Prostate gland (tissue), 2 donors: ENCODE measurements around the gene HHEX. TPM values are rescaled to one million over a fixed set of nuclear protein-coding genes. Genes with fewer than 3 reads are reported as not detected.
"Not testable (repeated sequence)": the region's sequence is repeated elsewhere in the genome, so short reads cannot be mapped to it uniquely, and the experiment has no call there.

Experiments used
- DNase-seq: peaks from one replicate; pipeline ENCODE4 v3.0.0-alpha.2; 2019; ENCODE audit warnings: low spot score
- H3K27ac ChIP-seq, 2 donors: fragments of 200-600 bp; sonication (generic); 2 replicates each; pipeline ENCODE4 v1.5.1; 2017 to 2019
- H3K27me3 ChIP-seq: fragments of 200-600 bp; sonication (generic); replicated peaks from 2 replicates; pipeline ENCODE4 v1.5.1; 2019; ENCODE audit not compliant: insufficient read depth
- H3K36me3 ChIP-seq, 2 donors: fragments of 200-600 bp; sonication (generic); 1 replicate in 1 of 2; 2 replicates in 1 of 2; pipeline versions ENCODE4 v1.5.1 to v1.8.1; 2017 to 2019
- H3K4me1 ChIP-seq: fragments of 200-600 bp; sonication (generic); replicated peaks from 2 replicates; pipeline ENCODE4 v1.5.1; 2019
- H3K4me3 ChIP-seq, 2 donors: fragments of 200-600 bp; sonication (generic); 2 replicates each; pipeline ENCODE4 v1.5.1; 2017 to 2019
- H3K9me3 ChIP-seq: fragments of 200-600 bp; sonication (generic); 2 replicates; pipeline ENCODE4 v1.5.1; 2017
- POLR2A ChIP-seq: fragments of 450-650 bp; IDR thresholded peaks from one replicate; pipeline ENCODE4 v1.6.1; 2016; ENCODE audit warnings: antibody characterized with exemption, mild to moderate bottlenecking
- POLR2AphosphoS5 ChIP-seq: sonication (generic); formaldehyde crosslinking; IDR thresholded peaks from one replicate; pipeline ENCODE4 v1.6.1; 2017; ENCODE audit warnings: antibody characterized with exemption
- WGBS: methylation state at CpG from one replicate; pipeline ENCODE4 v1.1.5; 2018; 5-methylcytosine and 5-hydroxymethylcytosine counted together
- intact Hi-C: fragments of 100-400 bp; cut with DNase I; formaldehyde crosslinking; loops from one replicate; pipeline ENCODE4 v1.14.2; 2022
- small RNA-seq, 2 donors: library from RNA; depleted of rRNA; stranded (forward); fragments of <200 nt; gene quantifications; one replicate each; pipeline ENCODE3, GENCODE V24; 2016
- total RNA-seq, 2 donors: library from RNA; depleted of rRNA; stranded (reverse); fragments of >200 nt; gene quantifications; one replicate each; pipeline ENCODE4 v1.1.0, GENCODE V29; 2016
- TF ChIP-seq, protein P1 (sequence below), 4 experiments: fragments of 200-600 bp in 2 of 4; fragments of 450-650 bp in 2 of 4; sonication (generic) in 2 of 4; IDR thresholded peaks; 1 replicate in 3 of 4; 2 replicates in 1 of 4; pipeline ENCODE4 v1.5.1; 2016 to 2019; ENCODE audit warnings: antibody characterized with exemption in 4 of 4, mild to moderate bottlenecking in 2 of 4, moderate library complexity in 2 of 4

Gene HHEX
- total RNA-seq, 2 donors from 2014 or later, result 3.0 to 6.6 TPM

DNA sequence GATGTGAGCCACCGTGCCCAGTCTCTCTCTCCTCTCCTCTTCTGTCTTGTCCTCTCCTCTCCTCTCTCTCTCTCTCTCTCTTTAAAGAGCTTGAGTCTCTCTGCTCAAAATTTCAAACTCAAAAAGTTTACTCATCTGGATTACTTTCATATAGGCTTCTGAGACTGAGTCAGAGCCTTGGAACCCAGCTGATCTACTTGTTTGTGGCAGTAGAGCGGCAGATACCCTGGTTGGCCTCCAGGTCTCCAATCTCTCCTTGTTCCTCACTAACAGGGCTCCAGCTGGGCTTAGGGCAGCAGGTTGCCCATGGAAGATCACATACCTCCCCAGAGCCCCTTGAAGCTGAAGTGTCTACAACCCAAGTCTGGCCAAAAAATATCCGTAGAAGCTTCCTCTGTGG, 51.0 kb downstream of the HHEX start:
- TF ChIP-seq POLR2A, result no peak
- TF ChIP-seq POLR2AphosphoS5, result no peak
- TF ChIP-seq, protein P1, sequence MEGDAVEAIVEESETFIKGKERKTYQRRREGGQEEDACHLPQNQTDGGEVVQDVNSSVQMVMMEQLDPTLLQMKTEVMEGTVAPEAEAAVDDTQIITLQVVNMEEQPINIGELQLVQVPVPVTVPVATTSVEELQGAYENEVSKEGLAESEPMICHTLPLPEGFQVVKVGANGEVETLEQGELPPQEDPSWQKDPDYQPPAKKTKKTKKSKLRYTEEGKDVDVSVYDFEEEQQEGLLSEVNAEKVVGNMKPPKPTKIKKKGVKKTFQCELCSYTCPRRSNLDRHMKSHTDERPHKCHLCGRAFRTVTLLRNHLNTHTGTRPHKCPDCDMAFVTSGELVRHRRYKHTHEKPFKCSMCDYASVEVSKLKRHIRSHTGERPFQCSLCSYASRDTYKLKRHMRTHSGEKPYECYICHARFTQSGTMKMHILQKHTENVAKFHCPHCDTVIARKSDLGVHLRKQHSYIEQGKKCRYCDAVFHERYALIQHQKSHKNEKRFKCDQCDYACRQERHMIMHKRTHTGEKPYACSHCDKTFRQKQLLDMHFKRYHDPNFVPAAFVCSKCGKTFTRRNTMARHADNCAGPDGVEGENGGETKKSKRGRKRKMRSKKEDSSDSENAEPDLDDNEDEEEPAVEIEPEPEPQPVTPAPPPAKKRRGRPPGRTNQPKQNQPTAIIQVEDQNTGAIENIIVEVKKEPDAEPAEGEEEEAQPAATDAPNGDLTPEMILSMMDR (IDR thresholded peaks at IDR 0.05), result no peak
- 92% methylated on average over 3 of the region's 3 CpGs for whole genome bisulfite sequencing
- H3K36me3 ChIP-seq, result no peaks in the 10 kb centered on the region
- no peak overlapping the region for H3K27ac ChIP-seq
- no peaks in the 10 kb centered on the region for H3K4me1 ChIP-seq
- no peaks in the 10 kb centered on the region for H3K27me3 ChIP-seq
- H3K9me3 ChIP-seq, result no peaks in the 10 kb centered on the region
- intact Hi-C loops, result no loop called here
- DNase-seq, result no peak
- H3K4me3 ChIP-seq, result no peak overlapping the region

DNA sequence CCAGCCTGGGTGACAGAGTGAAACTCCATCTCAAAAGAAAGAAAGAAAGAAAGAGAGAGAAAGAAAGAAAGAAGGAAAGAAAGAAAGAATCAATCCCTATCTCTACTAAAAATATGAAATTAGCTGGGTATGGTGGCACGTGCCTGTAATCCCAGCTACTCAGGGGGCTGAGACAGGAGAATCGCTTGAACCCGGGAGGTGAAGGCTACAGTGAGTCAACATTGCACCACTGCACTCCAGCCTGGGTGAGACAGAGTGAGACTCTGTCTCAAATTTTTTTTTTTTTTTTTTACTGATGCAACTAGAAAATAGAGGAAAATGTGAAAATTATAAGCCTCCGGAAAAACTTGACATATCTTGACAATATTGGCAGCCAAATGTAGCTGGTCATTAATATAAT, 52.0 kb downstream of the HHEX start:
- H3K27ac ChIP-seq, H3K4me1 ChIP-seq, DNase-seq, H3K27me3 ChIP-seq, intact Hi-C loops, H3K36me3 ChIP-seq, H3K9me3 ChIP-seq, H3K4me3 ChIP-seq: not testable (repeated sequence)
- WGBS, result 88% methylated on average over 4 of the region's 4 CpGs

DNA sequence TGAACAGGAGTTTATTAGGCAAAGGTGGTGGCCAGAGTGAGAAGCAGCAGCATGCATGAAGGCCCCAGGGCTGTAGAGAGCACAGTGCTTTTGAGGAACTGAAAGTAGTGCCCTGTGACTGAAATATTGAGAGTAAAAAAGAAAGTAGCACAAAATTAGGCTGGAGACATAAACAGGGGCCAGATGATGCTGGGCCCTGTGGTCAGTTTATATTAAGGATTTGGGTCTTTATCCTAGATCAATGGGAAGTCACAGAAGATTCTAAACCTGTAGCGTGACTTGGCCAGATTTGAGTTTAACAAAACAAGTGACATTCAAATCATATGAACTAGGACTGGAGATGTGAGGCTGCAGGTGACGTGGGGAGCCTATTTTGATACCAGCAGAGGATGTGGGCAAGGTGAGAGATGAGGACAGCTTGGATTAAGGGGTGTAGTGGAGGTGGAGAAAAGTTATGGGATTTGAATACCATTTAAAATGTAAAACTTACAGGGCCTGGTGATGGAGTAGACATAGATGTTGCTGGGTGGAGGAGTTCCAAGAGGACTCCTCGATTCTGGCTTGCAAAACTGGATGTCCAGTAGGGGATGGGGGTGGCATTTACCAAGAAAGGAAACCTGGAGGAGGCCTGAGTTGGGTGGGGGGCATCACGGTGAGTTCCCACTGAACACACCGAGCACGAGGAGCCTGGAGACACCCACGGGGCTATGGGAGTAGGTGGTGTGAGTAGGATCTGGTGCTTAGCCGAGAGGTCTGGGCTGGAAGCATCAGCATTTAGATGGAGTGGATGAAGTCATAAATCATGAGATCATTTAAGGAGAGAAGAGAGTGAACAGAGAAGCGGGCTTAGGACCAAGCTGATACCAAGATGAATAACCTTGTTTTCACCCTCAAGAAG, 52.8 kb downstream of the HHEX start:
- no peak overlapping the region for H3K4me3 ChIP-seq
- no peaks in the 10 kb centered on the region for H3K36me3 ChIP-seq
- no peaks in the 10 kb centered on the region for H3K4me1 ChIP-seq
- H3K27me3 ChIP-seq, result no peaks in the 10 kb centered on the region
- TF ChIP-seq, protein P1 (IDR thresholded peaks at IDR 0.05), result no peak
- TF ChIP-seq POLR2AphosphoS5, result no peak
- no peak for TF ChIP-seq POLR2A
- DNase-seq, result no peak
- intact Hi-C loops, result no loop called here
- H3K9me3 ChIP-seq, result no peaks in the 10 kb centered on the region
- H3K27ac ChIP-seq, result no peak overlapping the region
- 96% methylated on average over 9 of the region's 9 CpGs for WGBS

Small RNAs within 50 kb of the gene (small RNA-seq; reads per million reads assigned to genes)
- 0 reads per million in 2 donors for gene RF00019
- gene RN7SL644P, result 0 reads per million in 2 donors

Other genes starting within 250 kb of the HHEX start
- 10 to 100 TPM; 23.7 to 38.0 TPM for gene IDE, start 115.9 kb upstream of the HHEX start, total RNA-seq
- 1 to 10 TPM; 3.0 to 5.5 TPM for gene KIF11, start 96.8 kb upstream of the HHEX start, total RNA-seq
- 100 to 1,000 TPM in 1 of 2 donors, 10 to 100 TPM in 1; 13.5 to 598 TPM for gene EXOC6, start 158.6 kb downstream of the HHEX start, total RNA-seq